GM23338 (cell line): ENCODE data around the gene ETV6.

ENCODE experiments used
- CREB1 ChIP-seq: fragments of 250-450 bp; sonication (Bioruptor Pico); IDR thresholded peaks from 2 replicates; pipeline ENCODE4 v1.5.0; 2020; ENCODE audit warnings: low read depth, mild to moderate bottlenecking, moderate library complexity
- EZH2 ChIP-seq: fragments of 200-600 bp; sonication (generic); IDR thresholded peaks from one replicate; pipeline ENCODE4 v1.8.0; 2017; ENCODE audit warnings: antibody characterized with exemption, mild to moderate bottlenecking, low read depth; ENCODE audit not compliant: unreplicated experiment
- POLR2AphosphoS5 ChIP-seq: IDR thresholded peaks from 2 replicates; pipeline ENCODE4 v1.6.1; 2016; ENCODE audit warnings: antibody characterized with exemption, low read depth
- TF ChIP-seq, protein P1 (sequence below), 2 experiments: fragments of 200-600 bp in 1 of 2; sonication (generic) in 1 of 2; conservative IDR thresholded peaks; 2 replicates each; pipeline versions ENCODE4 v1.5.1 to v1.6.1; 2016 to 2017; ENCODE audit warnings: antibody characterized with exemption in 2 of 2, low read depth in 2 of 2, mild to moderate bottlenecking in 2 of 2, moderate library complexity in 1 of 2

DNA sequence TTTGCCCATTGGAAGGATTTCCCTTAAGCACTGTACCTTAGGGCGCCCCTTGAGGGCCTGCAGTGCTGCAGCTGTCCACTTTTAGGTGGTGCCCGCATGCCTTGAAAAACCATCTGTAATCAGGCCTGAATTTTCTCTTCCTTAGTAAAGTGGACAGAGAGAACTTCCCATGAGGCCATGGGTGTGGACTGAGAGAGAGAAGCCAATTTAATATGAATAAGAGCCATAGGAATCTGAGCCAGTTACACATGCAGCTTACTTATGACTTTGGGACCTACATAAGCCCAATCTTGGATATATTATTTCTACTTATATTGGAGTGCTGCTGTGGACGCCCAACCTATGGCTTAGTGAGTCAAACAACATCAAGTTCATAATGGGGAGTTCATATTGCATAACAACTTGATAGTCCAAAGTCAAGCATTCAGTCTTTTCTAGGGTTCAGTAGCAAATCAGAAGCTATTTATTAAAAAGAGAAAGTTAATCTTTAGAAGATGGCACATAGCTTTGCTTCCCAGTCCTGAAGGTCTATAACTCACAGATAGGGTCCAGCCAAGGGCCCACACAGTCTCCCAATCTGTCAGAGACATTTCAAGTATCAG, 11.1 kb upstream of the ETV6 start:
- no peak for TF ChIP-seq CREB1
- TF ChIP-seq, protein P1, sequence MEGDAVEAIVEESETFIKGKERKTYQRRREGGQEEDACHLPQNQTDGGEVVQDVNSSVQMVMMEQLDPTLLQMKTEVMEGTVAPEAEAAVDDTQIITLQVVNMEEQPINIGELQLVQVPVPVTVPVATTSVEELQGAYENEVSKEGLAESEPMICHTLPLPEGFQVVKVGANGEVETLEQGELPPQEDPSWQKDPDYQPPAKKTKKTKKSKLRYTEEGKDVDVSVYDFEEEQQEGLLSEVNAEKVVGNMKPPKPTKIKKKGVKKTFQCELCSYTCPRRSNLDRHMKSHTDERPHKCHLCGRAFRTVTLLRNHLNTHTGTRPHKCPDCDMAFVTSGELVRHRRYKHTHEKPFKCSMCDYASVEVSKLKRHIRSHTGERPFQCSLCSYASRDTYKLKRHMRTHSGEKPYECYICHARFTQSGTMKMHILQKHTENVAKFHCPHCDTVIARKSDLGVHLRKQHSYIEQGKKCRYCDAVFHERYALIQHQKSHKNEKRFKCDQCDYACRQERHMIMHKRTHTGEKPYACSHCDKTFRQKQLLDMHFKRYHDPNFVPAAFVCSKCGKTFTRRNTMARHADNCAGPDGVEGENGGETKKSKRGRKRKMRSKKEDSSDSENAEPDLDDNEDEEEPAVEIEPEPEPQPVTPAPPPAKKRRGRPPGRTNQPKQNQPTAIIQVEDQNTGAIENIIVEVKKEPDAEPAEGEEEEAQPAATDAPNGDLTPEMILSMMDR (conservative IDR thresholded peaks at IDR 0.05; ENCODE audit: low read depth in 2 of 2): peak; percentile 25 to 27; a peak in 2 of 4 replicates
- no peak for TF ChIP-seq EZH2
- no peak for TF ChIP-seq POLR2AphosphoS5
